ENCODE data around the gene KCNK13. TPM values are rescaled to one million over a fixed set of nuclear protein-coding genes. Genes with fewer than 3 reads are reported as not detected.

KCNK13 gene
- total and polyA plus RNA-seq, 2 experiments from 2014 or later: 0.21 to 1.0 TPM

- TF ChIP-seq ZNF462 (CRISPR knock-in tag; IDR thresholded peaks at IDR 0.05) (no peak), ETS1 (IDR thresholded peaks at IDR 0.05) (no peak), EZH2 (IDR thresholded peaks at IDR 0.05; ENCODE audit: low read depth, unreplicated experiment) (no peak)
Measured at GRCh38 chr14:90103808-90104207, 42.0 kb downstream of the KCNK13 start (continued).

GRCh38 chr14:90105756-90106155 is 44.0 kb downstream of the KCNK13 start:
- no peaks in the 10 kb centered on the region for H3K9me3 Mint-ChIP-seq
- no peak overlapping the region for H3K4me3 Mint-ChIP-seq
- Histone ChIP-seq H4K20me1 (replicated peaks; ENCODE audit: insufficient read depth) (no peaks in the 10 kb centered on the region), H3K4me2 (no peak overlapping the region), H3K27me3 (ENCODE audit: insufficient read depth) (no peaks in the 10 kb centered on the region), H3K4me3 (no peak overlapping the region), H3K4me1 (ENCODE audit: insufficient read depth) (no peaks in the 10 kb centered on the region), H3F3A (replicated peaks; ENCODE audit: low read depth) (no peaks in the 10 kb centered on the region), H3K79me2 (replicated peaks; ENCODE audit: insufficient read depth) (no peaks in the 10 kb centered on the region), H3K36me3 (ENCODE audit: insufficient read depth) (no peaks in the 10 kb centered on the region), H2AFZ (no peak overlapping the region), H3K9me2 (ENCODE audit: insufficient read depth) (no peaks in the 10 kb centered on the region; the same call in 1 of the 2 replicates), H3K27ac (ENCODE audit: low read depth) (no peak overlapping the region)
- no peak for DNase-seq (ENCODE audit: low spot score)
- no peak for ATAC-seq
- H3K27me3 Mint-ChIP-seq (ENCODE audit: insufficient read depth, low read depth, poor library complexity): peaks cover 7% of the 10 kb centered on the region
- H3K4me1 Mint-ChIP-seq: no peaks in the 10 kb centered on the region
- no peaks in the 10 kb centered on the region for H3K36me3 Mint-ChIP-seq (ENCODE audit: low read depth)
- no peak overlapping the region for H3K27ac Mint-ChIP-seq
- TF ChIP-seq ZNF114 (CRISPR knock-in tag; IDR thresholded peaks at IDR 0.05) (no peak), REST (IDR thresholded peaks at IDR 0.05; ENCODE audit: unreplicated experiment) (no peak), STAT1 (IDR thresholded peaks at IDR 0.05; ENCODE audit: unreplicated experiment) (no peak), CTCF (conservative IDR thresholded peaks at IDR 0.05; ENCODE audit: low read depth in 2 of 2) (no peak), ZNF331 (CRISPR knock-in tag; IDR thresholded peaks at IDR 0.05; ENCODE audit: low read depth) (no peak), ETS1 (IDR thresholded peaks at IDR 0.05) (no peak), JUNB (IDR thresholded peaks at IDR 0.05; ENCODE audit: unreplicated experiment) (no peak)

All from GM23338 (cell line).